ENCODE data around the gene PRDM16. TPM values are rescaled to one million over a fixed set of nuclear protein-coding genes. Genes with fewer than 3 reads are reported as not detected.

The PRDM16 gene
- total RNA-seq, 1 experiment from 2014 or later, result 0.04 TPM

GRCh38 chr1:3466366-3467075, 397.5 kb downstream of the PRDM16 start:
- H3K4me1 ChIP-seq (ENCODE audit: insufficient read depth, low read length), result no peaks in the 10 kb centered on the region; the same call in 1 of the 2 replicates

GRCh38 chr1:3467096-3468036, 398.4 kb downstream of the PRDM16 start:
- no peaks in the 10 kb centered on the region for H3K27me3 ChIP-seq (ENCODE audit: low read length)
- no peaks in the 10 kb centered on the region for H3K9me2 ChIP-seq (replicated peaks; ENCODE audit: low read length)
- no peak overlapping the region for H3K27ac ChIP-seq (ENCODE audit: low read length)
- no peaks in the 10 kb centered on the region for H3K9me3 ChIP-seq (ENCODE audit: low read length)
- ChIA-PET CTCF (no interaction called here), POLR2A (ENCODE audit: unreplicated experiment) (no interaction called here)
- no peaks in the 10 kb centered on the region for H4K20me1 ChIP-seq (ENCODE audit: low read length)
- H3K4me3 ChIP-seq (ENCODE audit: low read length), result no peak overlapping the region
- no peaks in the 10 kb centered on the region for H3K79me2 ChIP-seq (ENCODE audit: low read length)
- intact Hi-C loops (cut with micrococcal nuclease), result no loop called here
- no peak overlapping the region for H3K4me2 ChIP-seq (ENCODE audit: low read length)
- BruUV-seq (replicated peaks), result no TSS peak
- DNase-seq, result no peak
- TF ChIP-seq CTCF (conservative IDR thresholded peaks at IDR 0.05; ENCODE audit: low read depth, low read length), result no peak
- TF ChIP-seq EZH2 (IDR thresholded peaks at IDR 0.05; ENCODE audit: low read length, unreplicated experiment), result no peak
- TF ChIP-seq EZH2phosphoT487 (IDR thresholded peaks at IDR 0.05; ENCODE audit: borderline replicate concordance, low read length), result no peak
- H2AFZ ChIP-seq (ENCODE audit: low read length), result no peak overlapping the region
- no peak overlapping the region for H3K9ac ChIP-seq (ENCODE audit: low read length)
- no peaks in the 10 kb centered on the region for H3F3A ChIP-seq (ENCODE audit: low read length, unreplicated experiment)
- no peaks in the 10 kb centered on the region; the same call in 1 of the 2 replicates for H3K36me3 ChIP-seq (ENCODE audit: low read depth, low read length)
- no peaks in the 10 kb centered on the region; the same call in 1 of the 2 replicates for H3K4me1 ChIP-seq (ENCODE audit: insufficient read depth, low read length)
- ATAC-seq, result no peak

More at GRCh38 chr1:3466366-3467075, 397.5 kb downstream of the PRDM16 start:
- intact Hi-C loops (cut with micrococcal nuclease), result no loop called here
- H4K20me1 ChIP-seq (ENCODE audit: low read length), result no peaks in the 10 kb centered on the region
- H3F3A ChIP-seq (ENCODE audit: low read length, unreplicated experiment), result no peaks in the 10 kb centered on the region
- H3K27me3 ChIP-seq (ENCODE audit: low read length), result no peaks in the 10 kb centered on the region
- no peaks in the 10 kb centered on the region for H3K9me3 ChIP-seq (ENCODE audit: low read length)
- BruUV-seq (replicated peaks), result no TSS peak
- H3K4me2 ChIP-seq (ENCODE audit: low read length), result no peak overlapping the region
- no peaks in the 10 kb centered on the region; the same call in 1 of the 2 replicates for H3K36me3 ChIP-seq (ENCODE audit: low read depth, low read length)
- no peak overlapping the region for H3K9ac ChIP-seq (ENCODE audit: low read length)
- DNase-seq (no peak), ATAC-seq (no peak)
- H3K9me2 ChIP-seq (replicated peaks; ENCODE audit: low read length), result no peaks in the 10 kb centered on the region
- ChIA-PET POLR2A (ENCODE audit: unreplicated experiment) (no interaction called here), CTCF (interaction anchor here (0.6 kb wide), 1 partner anchor 239 kb away, joined by 4 read pairs; no protein-coding TSS in a partner anchor)
- H3K27ac ChIP-seq (ENCODE audit: low read length), result no peak overlapping the region
- H2AFZ ChIP-seq (ENCODE audit: low read length), result no peak overlapping the region
- H3K79me2 ChIP-seq (ENCODE audit: low read length), result peaks cover 2% of the 10 kb centered on the region; the same call in 1 of the 2 replicates
- TF ChIP-seq CTCF (conservative IDR thresholded peaks at IDR 0.05; ENCODE audit: low read depth, low read length) (no peak), EZH2phosphoT487 (IDR thresholded peaks at IDR 0.05; ENCODE audit: borderline replicate concordance, low read length) (no peak), EZH2 (IDR thresholded peaks at IDR 0.05; ENCODE audit: low read length, unreplicated experiment) (no peak)
- no peak overlapping the region for H3K4me3 ChIP-seq (ENCODE audit: low read length)
